A549 (cell line): Measurements from ENCODE around the gene IPO9. TPM values are rescaled to one million over a fixed set of nuclear protein-coding genes. Genes with fewer than 3 reads are reported as not detected.
"Not testable (repeated sequence)": the region's sequence is repeated elsewhere in the genome, so short reads cannot be mapped to it uniquely, and the experiment has no call there.

Experiments
- ATAC-seq, 2 experiments: fragments of 200-7000 bp in 1 of 2; fragments of >200 bp in 1 of 2; cut with Nextera tagmentation in 1 of 2; cut with Tn5 transposase in 1 of 2; 3 replicates each; pipeline versions ENCODE4 v1.8.0 to v1.9.1; 2018 to 2020; ENCODE audit warnings: mild to moderate bottlenecking in 1 of 2, moderate library complexity in 1 of 2
- CTCF ChIA-PET: fragments of 300-600 bp; sonication (Branson Sonifier 250); formaldehyde crosslinking; extraction: SDS; loops from one replicate; lab custom pipeline; 2021; ENCODE audit warnings: antibody characterized with exemption, inconsistent platforms; lab: Yijun Ruan, JAX
- POLR2A ChIA-PET: fragments of 350-600 bp; formaldehyde crosslinking; extraction: SDS; loops from one replicate; lab custom pipeline; 2021; ENCODE audit warnings: antibody characterized with exemption, inconsistent platforms; lab: Yijun Ruan, JAX
- DNase-seq, 2 experiments: peaks; one replicate each; pipeline versions ENCODE4 v3.0.0 to v3.0.0-alpha.2; 2011 to 2016; ENCODE audit warnings: low read depth in 1 of 2, low spot score in 1 of 2
- FAIRE-seq: peaks from 2 replicates; lab custom pipeline; 2011; peaks lifted over from hg19 to GRCh38; lab: Jason Lieb, UNC
- H3K27ac ChIP-seq, 2 experiments: fragments of >200 bp; sonication (Bioruptor Twin); formaldehyde crosslinking; 3 replicates each; pipeline ENCODE4 v1.5.1; 2016 to 2017
- H3K4me1 ChIP-seq: fragments of >200 bp; sonication (Bioruptor Twin); formaldehyde crosslinking; 3 replicates; pipeline ENCODE4 v1.6.1; 2016
- H3K4me2 ChIP-seq: fragments of >200 bp; sonication (Bioruptor Twin); formaldehyde crosslinking; 3 replicates; pipeline ENCODE4 v1.6.1; 2016
- H3K4me3 ChIP-seq: fragments of >200 bp; sonication (Bioruptor Twin); formaldehyde crosslinking; 3 replicates; pipeline ENCODE4 v1.5.1; 2016
- H3K9me3 ChIP-seq: fragments of >200 bp; sonication (Bioruptor Twin); formaldehyde crosslinking; 3 replicates; pipeline ENCODE4 v1.6.1; 2016
- ATOH8 ChIP-seq: fragments of 250-450 bp; sonication (Bioruptor Pico); IDR thresholded peaks from 2 replicates; pipeline ENCODE4 v1.5.0; 2020; ENCODE audit warnings: low read depth, mild to moderate bottlenecking, moderate library complexity
- CBX8 ChIP-seq: fragments of 200-600 bp; sonication (generic); IDR thresholded peaks from 2 replicates; pipeline ENCODE4 v1.6.1; 2016
- CEBPB ChIP-seq, 2 experiments: fragments of >200 bp in 1 of 2; sonication (Bioruptor Twin) in 1 of 2; formaldehyde crosslinking in 1 of 2; IDR thresholded peaks; 2 replicates each; pipeline ENCODE4 v1.6.1; 2012 to 2016
- EP300 ChIP-seq, 2 experiments: fragments of >200 bp; sonication (Bioruptor Twin); formaldehyde crosslinking; IDR thresholded peaks; 2 replicates in 1 of 2; 3 replicates in 1 of 2; pipeline ENCODE4 v1.6.1; 2016 to 2017
- FOXS1 ChIP-seq: fragments of 250-450 bp; sonication (Bioruptor Pico); IDR thresholded peaks from 2 replicates; pipeline ENCODE4 v1.5.0; 2020; ENCODE audit warnings: mild to moderate bottlenecking, moderate library complexity
- GATA3 ChIP-seq: IDR thresholded peaks from 2 replicates; pipeline ENCODE4 v1.6.1; 2012; ENCODE audit warnings: borderline replicate concordance
- HOXA7 ChIP-seq: fragments of 250-450 bp; sonication (Bioruptor Pico); IDR thresholded peaks from 2 replicates; pipeline ENCODE4 v1.5.0; 2020; ENCODE audit warnings: mild to moderate bottlenecking, moderate library complexity
- HOXB13 ChIP-seq: fragments of 250-450 bp; sonication (Bioruptor Pico); IDR thresholded peaks from 2 replicates; pipeline ENCODE4 v1.5.0; 2020; ENCODE audit warnings: low read depth, mild to moderate bottlenecking, moderate library complexity
- HOXB5 ChIP-seq: fragments of 250-450 bp; sonication (Bioruptor Pico); IDR thresholded peaks from 2 replicates; pipeline ENCODE4 v1.5.0; 2020; ENCODE audit warnings: mild to moderate bottlenecking, moderate library complexity
- JUN ChIP-seq, 2 experiments: fragments of >200 bp; sonication (Bioruptor Twin); formaldehyde crosslinking; IDR thresholded peaks; 2 replicates in 1 of 2; 3 replicates in 1 of 2; pipeline ENCODE4 v1.6.1; 2016 to 2017
- MAFK ChIP-seq: fragments of 450-650 bp; IDR thresholded peaks from 2 replicates; pipeline ENCODE4 v1.6.1; 2014; ENCODE audit not compliant: partially characterized antibody
- MAX ChIP-seq: IDR thresholded peaks from 2 replicates; pipeline ENCODE4 v1.6.1; 2012
- MAZ ChIP-seq: fragments of 150-350 bp; IDR thresholded peaks from 2 replicates; pipeline ENCODE4 v1.6.1; 2014; ENCODE audit warnings: antibody characterized with exemption, low read depth, low read length, borderline replicate concordance
- MYC ChIP-seq: IDR thresholded peaks from 2 replicates; pipeline ENCODE4 v1.6.1; 2012; ENCODE audit warnings: mild to moderate bottlenecking, inconsistent platforms, low read length, improper control_type of control experiment, borderline replicate concordance
- RAD21 ChIP-seq, 2 experiments: fragments of >200 bp in 1 of 2; sonication (Bioruptor Twin) in 1 of 2; formaldehyde crosslinking in 1 of 2; IDR thresholded peaks in 1 of 2; conservative IDR thresholded peaks in 1 of 2; 2 replicates in 1 of 2; 3 replicates in 1 of 2; pipeline ENCODE4 v1.6.1; 2012 to 2018; ENCODE audit warnings: inconsistent platforms in 1 of 2
- RFX5 ChIP-seq: fragments of 450-650 bp; IDR thresholded peaks from 2 replicates; pipeline ENCODE4 v1.7.1; 2014; ENCODE audit warnings: antibody characterized with exemption, mild to moderate bottlenecking, moderate library complexity
- RNF2 ChIP-seq: fragments of 200-600 bp; sonication (generic); IDR thresholded peaks from 2 replicates; pipeline ENCODE4 v1.6.1; 2016; ENCODE audit warnings: low read depth, mild to moderate bottlenecking, antibody characterized with exemption, moderate library complexity, borderline replicate concordance
- SREBF2 ChIP-seq: fragments of 450-650 bp; IDR thresholded peaks from 2 replicates; pipeline ENCODE4 v1.6.1; 2014; ENCODE audit warnings: mild to moderate bottlenecking, moderate library complexity
- TFCP2L1 ChIP-seq: fragments of 250-450 bp; sonication (Bioruptor Pico); IDR thresholded peaks from 2 replicates; pipeline ENCODE4 v1.5.0; 2021; ENCODE audit warnings: mild to moderate bottlenecking
- TP53 ChIP-seq: fragments of 250-450 bp; sonication (Bioruptor Pico); IDR thresholded peaks from 2 replicates; pipeline ENCODE4 v1.5.0; 2021; ENCODE audit warnings: mild to moderate bottlenecking, moderate library complexity
- USF2 ChIP-seq: fragments of 450-650 bp; IDR thresholded peaks from 2 replicates; pipeline ENCODE4 v1.6.1; 2014; ENCODE audit warnings: antibody characterized with exemption
- ZSCAN20 ChIP-seq: fragments of 250-450 bp; sonication (Bioruptor Pico); IDR thresholded peaks from 2 replicates; pipeline ENCODE4 v1.8.0; 2022; ENCODE audit warnings: mild to moderate bottlenecking, moderate library complexity
- WGBS: methylation state at CpG from one replicate; pipeline ENCODE4 v1.1.6; 2017; ENCODE audit errors: missing lambda C conversion rate; 5-methylcytosine and 5-hydroxymethylcytosine counted together
- polyA plus RNA-seq, 4 experiments: library from polyadenylated mRNA; depleted of rRNA in 3 of 4; stranded (reverse); fragments of >200 nt; fragmentation: RNase III in 1 of 4; extraction: RNeasy Plus Mini Kit Qiagen cat#74134 plus additional on column Dnase treatment in 1 of 4; gene quantifications; 2 replicates in 3 of 4; 3 replicates in 1 of 4; pipeline ENCODE4 v1.2.3, GENCODE V29; 2011 to 2017
- TF ChIP-seq, protein P1 (sequence below): fragments of >200 bp; sonication (Bioruptor Twin); formaldehyde crosslinking; IDR thresholded peaks from 2 replicates; pipeline ENCODE4 v1.6.1; 2016
- TF ChIP-seq, protein P2 (sequence below): IDR thresholded peaks from 2 replicates; pipeline ENCODE4 v1.6.1; 2012; ENCODE audit warnings: low read depth, borderline replicate concordance
- TF ChIP-seq, protein P3 (sequence below): fragments of >200 bp; sonication (Bioruptor Twin); formaldehyde crosslinking; IDR thresholded peaks from 3 replicates; pipeline ENCODE4 v1.6.1; 2016

Gene IPO9
- polyA plus RNA-seq, 2 of the 4 experiments (the other 2 are of a cell fraction): 40.1 to 77.5 TPM

DNA sequence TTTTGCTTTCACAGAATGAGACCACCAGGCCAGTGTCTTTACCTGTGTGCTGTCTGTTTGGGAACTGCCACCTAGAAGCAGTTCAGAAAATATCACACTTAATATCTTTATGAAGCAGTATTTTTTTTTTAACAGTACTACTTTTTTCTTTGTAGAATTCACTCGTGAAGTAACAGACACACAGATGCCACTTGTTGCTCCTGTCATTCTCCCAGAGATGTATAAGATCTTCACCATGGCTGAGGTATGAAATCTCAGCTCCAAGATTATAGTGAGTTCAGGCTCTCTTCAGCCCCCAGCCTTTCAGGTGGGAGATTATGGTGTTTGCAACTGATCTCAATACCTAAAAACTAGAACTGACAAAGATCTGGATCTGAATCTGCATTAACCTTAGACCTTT is 23.0 kb downstream of the IPO9 start:
- WGBS: 94% methylated on average over 1 of the region's 1 CpG
- ATAC-seq (no peak), DNase-seq (no peak), FAIRE-seq (no peak)
- CTCF ChIA-PET: interaction anchor here (1.5 to 2.3 kb wide), 2 partner anchors 26 to 321 kb away, joined by 6 read pairs; no protein-coding TSS in a partner anchor
- H3K9me3 ChIP-seq: no peaks in the 10 kb centered on the region
- H3K4me3 ChIP-seq: no peak overlapping the region
- no peak overlapping the region for H3K27ac ChIP-seq
- POLR2A ChIA-PET: no interaction called here
- TF ChIP-seq HOXA7 (CRISPR knock-in tag) (no peak), MYC (no peak), ZSCAN20 (CRISPR knock-in tag) (no peak), MAZ (no peak), HOXB5 (CRISPR knock-in tag) (no peak), FOXS1 (CRISPR knock-in tag) (no peak), USF2 (no peak), SREBF2 (no peak), MAX (no peak), CBX8 (no peak), ATOH8 (no peak)
- TF ChIP-seq, protein P1, sequence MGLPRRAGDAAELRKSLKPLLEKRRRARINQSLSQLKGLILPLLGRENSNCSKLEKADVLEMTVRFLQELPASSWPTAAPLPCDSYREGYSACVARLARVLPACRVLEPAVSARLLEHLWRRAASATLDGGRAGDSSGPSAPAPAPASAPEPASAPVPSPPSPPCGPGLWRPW: no peak
- TF ChIP-seq, protein P2, sequence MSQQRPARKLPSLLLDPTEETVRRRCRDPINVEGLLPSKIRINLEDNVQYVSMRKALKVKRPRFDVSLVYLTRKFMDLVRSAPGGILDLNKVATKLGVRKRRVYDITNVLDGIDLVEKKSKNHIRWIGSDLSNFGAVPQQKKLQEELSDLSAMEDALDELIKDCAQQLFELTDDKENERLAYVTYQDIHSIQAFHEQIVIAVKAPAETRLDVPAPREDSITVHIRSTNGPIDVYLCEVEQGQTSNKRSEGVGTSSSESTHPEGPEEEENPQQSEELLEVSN: no peak
- no peak overlapping the region for H3K4me2 ChIP-seq
- H3K4me1 ChIP-seq: peaks cover 15% of the 10 kb centered on the region

DNA sequence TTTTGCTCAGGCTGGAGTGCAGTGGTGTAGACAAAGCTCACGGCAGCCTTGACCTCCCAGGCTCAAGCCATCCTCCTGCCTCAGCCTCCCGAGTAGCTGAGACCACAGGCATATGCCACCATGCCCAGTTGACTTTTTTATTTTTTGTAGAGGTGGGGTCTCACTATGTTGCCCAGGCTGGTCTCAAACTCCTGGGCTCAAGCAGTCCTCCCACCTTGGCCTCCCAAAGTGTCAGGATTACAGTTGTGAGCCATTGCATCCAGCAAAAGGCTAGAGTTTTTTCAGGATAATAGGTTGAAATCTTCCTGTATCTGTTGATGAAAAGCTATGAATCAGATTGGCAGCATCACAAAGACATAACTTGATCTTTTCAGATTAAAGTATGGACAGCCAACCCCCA is 27.8 kb downstream of the IPO9 start:
- CTCF ChIA-PET: interaction anchor here (0.8 to 1.0 kb wide), 2 partner anchors 116 to 326 kb away, joined by 3 to 4 read pairs; no protein-coding TSS in a partner anchor
- H3K4me1 ChIP-seq, H3K4me3 ChIP-seq, ATAC-seq, H3K9me3 ChIP-seq, POLR2A ChIA-PET, H3K27ac ChIP-seq, H3K4me2 ChIP-seq, FAIRE-seq, DNase-seq: not testable (repeated sequence)
- WGBS: 87% methylated on average over 2 of the region's 2 CpGs

- FAIRE-seq (no peak), ATAC-seq (no peak), DNase-seq (no peak)
- TF ChIP-seq TFCP2L1 (CRISPR knock-in tag) (no peak), JUN (IDR thresholded peaks at IDR 0.05) (no peak), TP53 (CRISPR knock-in tag) (no peak), RFX5 (no peak), ATOH8 (no peak), EP300 (IDR thresholded peaks at IDR 0.05) (no peak), GATA3 (no peak), MAFK (no peak), CEBPB (IDR thresholded peaks at IDR 0.05) (no peak), MAX (no peak), HOXB13 (CRISPR knock-in tag) (no peak), CBX8 (no peak), RAD21 (conservative IDR thresholded peaks at IDR 0.05 in 1 of 2, IDR thresholded peaks at IDR 0.05 in 1 of 2) (no peak), RNF2 (no peak), SREBF2 (no peak)
- TF ChIP-seq, protein P1: no peak
- TF ChIP-seq, protein P3, sequence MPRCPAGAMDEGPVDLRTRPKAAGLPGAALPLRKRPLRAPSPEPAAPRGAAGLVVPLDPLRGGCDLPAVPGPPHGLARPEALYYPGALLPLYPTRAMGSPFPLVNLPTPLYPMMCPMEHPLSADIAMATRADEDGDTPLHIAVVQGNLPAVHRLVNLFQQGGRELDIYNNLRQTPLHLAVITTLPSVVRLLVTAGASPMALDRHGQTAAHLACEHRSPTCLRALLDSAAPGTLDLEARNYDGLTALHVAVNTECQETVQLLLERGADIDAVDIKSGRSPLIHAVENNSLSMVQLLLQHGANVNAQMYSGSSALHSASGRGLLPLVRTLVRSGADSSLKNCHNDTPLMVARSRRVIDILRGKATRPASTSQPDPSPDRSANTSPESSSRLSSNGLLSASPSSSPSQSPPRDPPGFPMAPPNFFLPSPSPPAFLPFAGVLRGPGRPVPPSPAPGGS: no peak
- POLR2A ChIA-PET: no interaction called here
- no peak overlapping the region for H3K4me3 ChIP-seq
- no peaks in the 10 kb centered on the region for H3K4me1 ChIP-seq
- no peaks in the 10 kb centered on the region for H3K9me3 ChIP-seq
- 93% methylated on average over 5 of the region's 5 CpGs for WGBS
- CTCF ChIA-PET: interaction anchor here (1.0 to 4.6 kb wide), 5 partner anchors 11 to 67 kb away, joined by 3 to 19 read pairs (median 5); no protein-coding TSS in a partner anchor
- no peak overlapping the region for H3K4me2 ChIP-seq
- H3K27ac ChIP-seq: no peak overlapping the region
These were observed 30.5 kb downstream of the IPO9 start for GRCh38 chr1:201859424-201859823.
